Measurements from ENCODE around the gene CFAP97D2. TPM values are rescaled to one million over a fixed set of nuclear protein-coding genes. Genes with fewer than 3 reads are reported as not detected.

CFAP97D2 gene
- total RNA-seq, 2 experiments from 2014 or later, result not detected

GRCh38 chr13:114142137-114142550, 36.9 kb upstream of the CFAP97D2 start:
- CTCF ChIA-PET, result interaction anchor here (1.3 kb wide), 1 partner anchor 11 kb away, joined by 5 read pairs; no protein-coding TSS in a partner anchor
- POLR2A ChIA-PET, result interaction anchor here (0.9 kb wide), 1 partner anchor 12 kb away, joined by 4 read pairs; no protein-coding TSS in a partner anchor

GRCh38 chr13:114142640-114143490, 36.2 kb upstream of the CFAP97D2 start:
- POLR2A ChIA-PET, result interaction anchor here (0.9 kb wide), 1 partner anchor 13 kb away, joined by 4 read pairs; no protein-coding TSS in a partner anchor
- CTCF ChIA-PET, result interaction anchor here (1.3 to 1.4 kb wide), 2 partner anchors 12 to 32 kb away, joined by 4 to 5 read pairs; no protein-coding TSS in a partner anchor

GRCh38 chr13:114143806-114144605, 35.1 kb upstream of the CFAP97D2 start:
- ChIA-PET POLR2A (interaction anchor here (0.6 kb wide), 1 partner anchor 33 kb away, joined by 3 read pairs; no protein-coding TSS in a partner anchor), CTCF (interaction anchor here (1.4 to 2.2 kb wide), 2 partner anchors 13 to 33 kb away, joined by 4 to 5 read pairs; no protein-coding TSS in a partner anchor)

- ChIA-PET POLR2A (interaction anchor here (0.6 to 1.3 kb wide), 2 partner anchors 14 to 34 kb away, joined by 3 to 5 read pairs; no protein-coding TSS in a partner anchor), CTCF (interaction anchor here (1.4 to 2.2 kb wide), 2 partner anchors 14 to 34 kb away, joined by 4 to 5 read pairs; no protein-coding TSS in a partner anchor)
These were observed 34.3 kb upstream of the CFAP97D2 start for GRCh38 chr13:114144606-114145244.

- POLR2A ChIA-PET, result interaction anchor here (1.3 kb wide), 1 partner anchor 15 kb away, joined by 5 read pairs; no protein-coding TSS in a partner anchor
These were observed 33.8 kb upstream of the CFAP97D2 start for GRCh38 chr13:114145256-114145655.

GRCh38 chr13:114145722-114146121, 33.3 kb upstream of the CFAP97D2 start:
- ChIA-PET POLR2A (interaction anchor here (1.3 kb wide), 1 partner anchor 15 kb away, joined by 5 read pairs; no protein-coding TSS in a partner anchor), CTCF (interaction anchor here (2.2 kb wide), 1 partner anchor 15 kb away, joined by 5 read pairs; no protein-coding TSS in a partner anchor)

More at GRCh38 chr13:114145256-114145655, 33.8 kb upstream of the CFAP97D2 start:
- CTCF ChIA-PET, result interaction anchor here (2.2 kb wide), 1 partner anchor 14 kb away, joined by 5 read pairs; no protein-coding TSS in a partner anchor

- POLR2A ChIA-PET, result no interaction called here
- CTCF ChIA-PET, result interaction anchor here (2.2 kb wide), 1 partner anchor 15 kb away, joined by 5 read pairs; no protein-coding TSS in a partner anchor
These were observed 32.9 kb upstream of the CFAP97D2 start for GRCh38 chr13:114146173-114146572.

GRCh38 chr13:114146629-114147028, 32.4 kb upstream of the CFAP97D2 start:
- ChIA-PET CTCF (no interaction called here), POLR2A (no interaction called here)

GRCh38 chr13:114147803-114148520, 31.1 kb upstream of the CFAP97D2 start:
- ChIA-PET POLR2A (interaction anchor here (1.0 to 1.3 kb wide), 5 partner anchors 17 to 83 kb away, joined by 3 to 7 read pairs (median 4); no protein-coding TSS in a partner anchor), CTCF (interaction anchor here (0.7 to 1.1 kb wide), 5 partner anchors 14 to 82 kb away, joined by 3 to 5 read pairs (median 3); no protein-coding TSS in a partner anchor)

GRCh38 chr13:114148521-114148855, 30.6 kb upstream of the CFAP97D2 start:
- CTCF ChIA-PET, result interaction anchor here (0.7 to 1.1 kb wide), 5 partner anchors 13 to 83 kb away, joined by 3 to 5 read pairs (median 3); no protein-coding TSS in a partner anchor
- POLR2A ChIA-PET, result interaction anchor here (1.0 to 1.3 kb wide), 5 partner anchors 17 to 83 kb away, joined by 3 to 7 read pairs (median 4); no protein-coding TSS in a partner anchor

- POLR2A ChIA-PET, result interaction anchor here (1.0 to 1.3 kb wide), 4 partner anchors 18 to 84 kb away, joined by 3 to 7 read pairs (median 6); no protein-coding TSS in a partner anchor
These were observed 30.2 kb upstream of the CFAP97D2 start for GRCh38 chr13:114148886-114149285.

GRCh38 chr13:114149774-114150740, 29.0 kb upstream of the CFAP97D2 start:
- ChIA-PET POLR2A (no interaction called here), CTCF (interaction anchor here (1.1 kb wide), 1 partner anchor 11 kb away, joined by 3 read pairs; no protein-coding TSS in a partner anchor)

More at GRCh38 chr13:114148886-114149285, 30.2 kb upstream of the CFAP97D2 start:
- CTCF ChIA-PET, result interaction anchor here (0.9 to 1.1 kb wide), 4 partner anchors 13 to 83 kb away, joined by 3 to 5 read pairs (median 3); no protein-coding TSS in a partner anchor

- ChIA-PET CTCF (interaction anchor here (1.1 kb wide), 1 partner anchor 11 kb away, joined by 3 read pairs; no protein-coding TSS in a partner anchor), POLR2A (no interaction called here)
These were observed 28.0 kb upstream of the CFAP97D2 start for GRCh38 chr13:114151031-114151430.

GRCh38 chr13:114151565-114152284, 27.3 kb upstream of the CFAP97D2 start:
- ChIA-PET POLR2A (no interaction called here), CTCF (no interaction called here)

- CTCF ChIA-PET, result no interaction called here
- POLR2A ChIA-PET, result no interaction called here
These were observed 26.8 kb upstream of the CFAP97D2 start for GRCh38 chr13:114152285-114152645.

GRCh38 chr13:114152831-114153371, 26.2 kb upstream of the CFAP97D2 start:
- ChIA-PET POLR2A (no interaction called here), CTCF (no interaction called here)
